GM19193 (cell line): ENCODE results near the gene CLDN20.

ENCODE experiments used
- POLR2A ChIP-seq: IDR thresholded peaks from 4 replicates; pipeline ENCODE4 v1.6.1; 2011; ENCODE audit not compliant: insufficient read depth, insufficient read length; ENCODE audit errors: extremely low read depth

The CLDN20 gene

GRCh38 chr6:155261111-155261900, 2.5 kb upstream of the CLDN20 start:
- no peak for TF ChIP-seq POLR2A

DNA sequence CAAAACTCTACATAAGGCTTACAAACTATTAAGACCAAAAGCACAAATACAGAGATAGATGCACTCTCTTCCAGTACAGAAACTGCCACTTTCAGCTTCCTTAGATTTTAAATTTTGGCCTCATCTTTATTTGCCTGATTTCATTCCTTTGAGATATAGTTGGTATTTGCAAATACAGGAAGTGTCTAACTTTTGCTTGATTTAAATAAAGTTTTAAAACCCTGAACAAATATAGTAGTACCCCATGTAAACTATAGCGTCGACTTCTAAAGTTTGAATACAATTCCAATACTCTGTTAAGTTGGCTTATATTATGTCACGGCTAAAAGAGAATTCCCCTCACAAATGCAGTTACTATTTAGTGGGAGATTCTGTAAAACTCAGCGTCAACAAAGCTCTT, 1.2 kb upstream of the CLDN20 start:
- no peak for TF ChIP-seq POLR2A

GRCh38 chr6:155264693-155265320, 994 bp downstream of the CLDN20 start:
- no peak for TF ChIP-seq POLR2A

- no peak for TF ChIP-seq POLR2A
Measured at GRCh38 chr6:155265843-155266535, 2.2 kb downstream of the CLDN20 start.

GRCh38 chr6:155267411-155267810, 3.6 kb downstream of the CLDN20 start:
- no peak for TF ChIP-seq POLR2A

GRCh38 chr6:155269765-155270164, 6.0 kb downstream of the CLDN20 start:
- TF ChIP-seq POLR2A: no peak

DNA sequence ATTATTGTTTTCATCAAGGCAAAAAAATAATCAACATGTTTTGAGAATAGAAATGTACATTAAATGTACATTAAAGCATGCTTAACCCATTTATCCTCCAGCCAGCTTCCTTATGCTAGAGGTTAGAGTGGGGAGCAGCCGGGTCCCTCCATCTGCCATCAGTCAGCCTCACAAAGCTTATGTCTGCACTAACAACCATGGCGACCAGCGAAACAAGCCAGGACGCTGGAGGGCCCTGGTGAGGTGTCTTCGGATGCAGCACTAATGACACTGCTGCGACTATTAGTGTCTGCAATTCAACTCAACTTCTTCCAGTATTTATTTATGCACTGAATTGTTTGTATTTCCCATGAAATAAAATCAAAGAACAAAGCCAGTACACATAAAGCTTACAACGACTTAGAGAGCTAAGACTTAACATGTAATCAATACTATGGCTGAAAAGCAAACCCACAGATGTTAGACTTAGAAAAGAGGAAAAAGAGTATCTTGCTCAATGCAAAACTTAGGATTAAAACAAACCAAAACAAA, 6.8 kb downstream of the CLDN20 start:
- TF ChIP-seq POLR2A: no peak

DNA sequence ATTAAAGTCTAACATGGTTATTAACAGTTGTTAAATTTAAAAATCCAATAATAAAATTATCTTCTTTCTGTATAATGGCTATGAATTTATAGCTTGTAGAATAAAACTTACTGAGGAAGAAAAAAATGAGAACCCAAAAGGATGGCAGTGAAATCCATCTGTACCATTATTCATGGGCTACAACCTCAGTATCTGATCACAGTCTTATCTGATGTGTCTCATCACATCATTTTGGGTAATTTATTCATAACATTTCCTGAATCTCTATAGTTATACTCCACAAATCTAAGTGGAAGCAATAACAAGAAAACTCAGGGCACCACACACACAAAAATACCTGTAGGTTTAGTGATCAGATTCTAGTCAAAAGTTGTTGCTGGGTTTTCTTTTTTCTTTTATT, 7.3 kb downstream of the CLDN20 start:
- no peak for TF ChIP-seq POLR2A

- no peak for TF ChIP-seq POLR2A
Measured at GRCh38 chr6:155272353-155273232, 8.8 kb downstream of the CLDN20 start.

- no peak for TF ChIP-seq POLR2A
Measured at GRCh38 chr6:155273431-155273830, 9.6 kb downstream of the CLDN20 start.

DNA sequence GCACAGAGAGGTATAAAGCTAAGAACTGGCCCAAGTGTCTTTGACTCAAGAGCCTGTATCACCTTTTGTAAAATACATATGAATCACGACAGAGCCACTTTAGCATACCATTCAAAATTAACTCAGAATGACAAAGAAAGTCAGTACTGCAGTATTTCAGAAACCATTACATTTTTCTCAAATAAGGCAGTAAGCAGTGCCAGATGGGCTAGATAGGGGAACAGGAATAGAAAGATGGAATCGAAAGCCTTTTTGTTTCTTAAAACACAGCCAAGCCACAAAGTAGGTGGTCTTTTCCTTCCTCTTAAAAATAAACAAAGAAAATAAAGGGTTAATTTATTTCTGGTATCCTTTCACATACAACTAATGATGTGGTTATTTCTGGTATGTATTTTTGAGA, 10.3 kb downstream of the CLDN20 start:
- no peak for TF ChIP-seq POLR2A

GRCh38 chr6:155274533-155274932, 10.7 kb downstream of the CLDN20 start:
- no peak for TF ChIP-seq POLR2A

- TF ChIP-seq POLR2A: no peak
Measured at GRCh38 chr6:155275808-155276480, 12.1 kb downstream of the CLDN20 start.

DNA sequence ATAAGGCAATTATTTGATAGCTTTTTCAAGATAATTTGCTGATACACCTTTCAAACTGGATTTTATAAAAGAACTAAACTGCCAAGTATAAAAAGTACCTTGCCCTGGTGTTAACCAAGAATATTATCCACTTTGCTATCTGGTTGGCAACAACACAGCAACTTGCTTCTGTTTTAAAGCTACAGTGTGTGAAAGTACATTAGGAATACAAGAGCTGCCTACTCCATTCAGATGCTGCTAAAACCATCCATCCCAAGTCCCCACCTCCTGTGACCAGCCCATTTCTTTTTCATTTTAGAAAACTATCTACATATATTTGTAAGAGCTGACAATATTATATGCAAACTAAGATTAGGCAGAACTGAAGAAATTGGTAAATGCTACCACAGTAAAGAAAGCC, 12.8 kb downstream of the CLDN20 start:
- no peak for TF ChIP-seq POLR2A
